Effector CD8-positive, alpha-beta T cell (primary cell): ENCODE data around the gene PAQR4.

Experiments used
- DNase-seq: peaks from one replicate; lab custom pipeline; 2025; lab: John Stamatoyannopoulos, UW

The PAQR4 gene

DNA sequence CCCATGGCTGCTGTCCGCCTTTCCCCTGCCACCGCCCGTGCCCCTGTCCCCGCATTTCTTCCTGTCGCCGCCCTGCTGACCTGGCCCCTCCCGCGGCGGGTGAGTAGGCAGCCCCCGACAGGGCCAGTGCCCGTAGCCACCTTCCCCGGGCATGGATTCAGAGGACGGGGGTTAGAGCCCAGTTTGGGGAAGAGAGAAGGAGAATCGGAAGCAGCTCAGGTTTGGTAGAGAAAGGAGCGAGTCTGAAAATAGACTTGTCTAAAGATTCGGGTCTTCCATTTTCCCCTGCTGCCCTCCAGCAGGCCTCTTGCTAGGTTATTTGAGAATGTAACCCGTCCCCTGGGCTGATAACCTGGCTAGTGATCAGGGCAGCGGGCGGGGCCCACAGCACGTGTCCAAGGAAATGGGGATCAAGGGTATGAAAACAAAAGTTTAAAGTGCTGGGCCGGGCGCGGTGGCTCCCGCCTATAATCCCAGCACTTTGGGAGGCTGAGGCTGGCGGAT, 35.7 kb downstream of the PAQR4 start:
- no peak for DNase-seq

DNA sequence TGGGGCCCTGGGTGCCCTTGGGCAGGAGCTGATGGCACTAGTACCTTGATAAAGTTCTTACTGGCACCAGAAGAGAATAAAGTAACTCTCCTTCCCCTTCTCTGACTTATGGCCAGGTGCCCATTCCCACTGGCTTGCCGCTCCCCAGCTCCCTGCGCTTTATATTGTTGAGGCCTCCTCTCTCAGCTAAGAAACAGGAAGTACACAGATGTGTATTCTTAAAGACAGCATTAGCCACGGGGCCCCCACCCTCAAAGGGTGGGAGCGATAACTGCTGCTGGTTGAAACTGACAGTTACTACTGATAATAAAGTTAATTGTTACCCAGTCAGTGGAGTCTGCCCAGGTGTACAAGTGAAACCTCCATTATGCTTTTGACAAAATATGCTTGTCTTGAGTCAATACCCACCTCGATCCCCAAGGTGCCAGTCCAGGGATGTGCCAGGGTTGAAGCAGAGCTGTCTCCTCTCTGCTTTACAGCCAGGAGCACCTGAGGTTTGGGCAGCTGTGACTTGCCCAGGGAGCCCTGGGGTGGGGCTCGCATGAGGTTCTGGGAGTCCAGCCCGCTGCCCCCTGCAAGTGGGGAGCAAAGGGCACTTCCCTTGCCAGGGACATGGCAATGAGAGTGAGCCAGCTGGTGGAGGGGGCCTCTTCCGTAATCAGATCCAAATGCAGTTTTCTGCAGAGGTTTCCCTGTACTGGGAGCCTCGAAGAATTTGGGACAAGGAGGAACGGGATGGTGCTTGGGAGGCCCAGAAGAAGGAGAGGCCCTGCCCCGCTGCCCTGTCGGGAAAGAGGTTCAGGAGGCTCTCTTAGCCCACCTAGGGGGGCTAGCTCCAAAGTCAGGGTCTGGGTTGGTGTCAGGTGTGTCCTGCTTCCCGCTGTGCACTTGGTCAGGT, 38.2 kb downstream of the PAQR4 start:
- no peak for DNase-seq

DNA sequence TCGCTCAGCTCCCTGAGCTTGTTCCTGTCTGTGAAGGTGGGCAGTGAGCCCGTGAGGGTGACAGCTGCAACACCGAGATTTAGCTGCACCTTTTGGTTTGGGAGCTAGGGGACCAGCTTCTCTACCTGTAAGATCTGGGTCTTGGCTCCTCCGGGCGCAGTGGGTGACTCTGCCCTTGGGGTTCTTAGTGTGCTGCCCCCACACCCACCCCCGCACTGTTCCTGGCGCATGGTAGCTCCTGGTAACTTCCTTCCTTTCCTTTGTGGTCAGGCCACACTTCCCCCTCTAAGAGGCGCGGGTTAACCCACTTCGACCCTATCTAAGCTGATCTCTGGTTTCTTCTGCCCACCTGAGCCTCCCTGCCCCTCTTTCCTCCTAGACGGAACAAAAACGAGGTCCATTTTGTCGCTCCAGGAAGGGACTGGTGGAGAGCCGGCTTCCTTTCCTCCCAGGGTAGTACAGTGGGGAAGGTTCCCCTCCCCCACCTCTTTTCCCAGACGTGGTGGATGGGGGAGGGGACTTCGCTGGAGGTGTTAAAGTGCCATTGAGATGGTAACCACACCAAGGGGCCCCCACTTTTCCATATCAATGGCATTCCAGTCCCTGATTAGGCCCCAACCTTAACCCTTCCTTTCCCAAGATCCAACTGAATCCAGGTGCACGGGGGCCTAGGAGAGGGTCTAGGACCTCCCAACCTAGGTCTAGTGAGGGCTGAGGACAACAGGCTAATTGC, 39.0 kb downstream of the PAQR4 start:
- DNase-seq: no peak

DNA sequence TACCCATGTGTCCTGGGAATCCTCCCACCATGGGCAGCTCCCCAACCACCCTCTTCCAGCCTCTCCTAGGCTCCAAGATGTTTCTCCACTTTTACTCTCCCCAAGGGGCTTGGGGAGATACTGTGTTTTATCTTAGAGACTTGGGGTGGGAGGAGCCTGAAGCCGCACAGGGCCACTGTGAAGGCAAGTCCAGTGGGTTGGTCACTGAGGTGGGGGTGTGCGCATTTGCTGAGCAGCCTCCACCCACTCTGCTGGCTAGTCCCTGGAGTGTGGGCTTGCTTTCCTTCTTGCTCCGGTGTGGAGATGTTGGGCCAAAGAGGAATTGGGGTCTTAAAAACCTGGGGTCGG, 39.5 kb downstream of the PAQR4 start:
- DNase-seq: no peak

DNA sequence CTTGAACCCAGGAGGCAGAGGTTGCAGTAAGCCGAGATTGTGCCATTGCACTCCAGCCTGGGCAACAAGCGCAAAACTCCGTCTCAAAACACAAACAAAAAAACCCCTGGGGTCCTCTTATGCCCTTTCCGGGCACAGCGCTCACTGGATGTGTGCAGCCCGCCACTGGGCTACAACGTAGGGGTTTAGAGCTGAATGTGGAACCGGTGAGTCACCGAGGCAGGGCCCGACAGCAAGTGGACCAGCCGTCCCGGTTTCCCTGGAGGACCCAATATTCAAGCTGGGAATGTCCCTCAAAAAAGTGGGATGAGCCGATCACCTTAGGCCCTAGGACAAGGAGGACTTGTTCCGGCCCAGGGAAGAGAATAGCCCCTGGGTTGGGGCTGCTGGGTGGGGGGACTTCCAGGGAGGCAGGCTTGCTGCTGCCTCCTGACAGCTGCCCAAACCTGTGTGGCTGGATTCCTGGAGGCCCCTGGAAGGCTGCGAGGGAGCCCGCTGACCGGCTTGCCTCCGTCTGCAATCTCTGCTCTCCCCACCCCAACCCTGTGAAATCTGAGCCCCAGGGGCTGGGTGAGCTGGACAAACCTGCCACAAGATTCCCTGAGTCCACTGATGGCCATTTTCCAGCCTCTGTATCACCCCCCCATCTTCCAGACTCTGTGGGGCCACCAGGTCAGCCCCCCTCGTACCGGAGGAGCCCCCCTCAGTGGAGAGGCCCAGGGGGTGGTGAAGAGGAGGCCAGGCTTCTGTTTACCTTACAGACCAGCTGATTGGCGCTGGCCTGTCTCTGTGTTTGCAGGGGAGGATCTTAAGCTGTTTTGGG, 40.6 kb downstream of the PAQR4 start:
- DNase-seq: no peak

DNA sequence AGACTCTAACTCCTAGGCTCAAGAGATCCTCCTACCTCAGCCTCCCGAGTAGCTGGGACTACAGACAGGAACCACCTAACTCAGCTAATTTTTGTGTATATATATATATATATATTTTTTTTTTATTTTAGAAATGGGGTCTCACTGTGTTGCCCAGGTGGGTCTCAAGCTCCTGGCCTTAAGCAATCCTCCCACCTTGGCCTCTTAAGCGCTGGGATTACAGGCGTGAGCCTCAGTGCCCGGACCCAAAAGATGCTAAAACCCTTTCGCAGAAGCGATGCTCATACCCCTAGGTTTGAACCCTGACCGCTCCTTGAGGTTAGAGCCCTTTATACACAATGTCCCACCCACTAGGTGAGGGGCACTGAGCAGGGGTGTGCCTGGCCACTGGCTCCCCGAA, 41.4 kb downstream of the PAQR4 start:
- no peak for DNase-seq

DNA sequence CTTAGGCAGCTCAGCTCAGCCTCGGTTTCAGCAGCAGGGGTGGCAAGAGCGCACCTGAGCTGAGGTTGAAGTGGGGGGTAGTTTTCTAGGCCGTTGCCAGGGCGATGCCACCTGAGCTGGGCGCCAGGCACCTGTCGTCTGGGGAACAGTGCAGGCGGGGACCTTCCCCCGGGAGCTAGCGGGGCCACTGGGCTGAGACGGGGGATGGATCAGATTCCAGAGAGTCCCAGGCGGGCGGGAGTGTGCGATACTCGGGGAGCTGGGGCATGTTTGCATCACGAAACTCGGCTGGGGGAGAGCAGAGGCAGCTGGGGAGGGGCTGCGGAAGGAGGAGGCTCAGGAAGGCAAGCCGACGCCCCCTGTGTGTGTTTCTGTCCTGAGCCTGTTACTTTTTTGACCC, 43.1 kb downstream of the PAQR4 start:
- no peak for DNase-seq

DNA sequence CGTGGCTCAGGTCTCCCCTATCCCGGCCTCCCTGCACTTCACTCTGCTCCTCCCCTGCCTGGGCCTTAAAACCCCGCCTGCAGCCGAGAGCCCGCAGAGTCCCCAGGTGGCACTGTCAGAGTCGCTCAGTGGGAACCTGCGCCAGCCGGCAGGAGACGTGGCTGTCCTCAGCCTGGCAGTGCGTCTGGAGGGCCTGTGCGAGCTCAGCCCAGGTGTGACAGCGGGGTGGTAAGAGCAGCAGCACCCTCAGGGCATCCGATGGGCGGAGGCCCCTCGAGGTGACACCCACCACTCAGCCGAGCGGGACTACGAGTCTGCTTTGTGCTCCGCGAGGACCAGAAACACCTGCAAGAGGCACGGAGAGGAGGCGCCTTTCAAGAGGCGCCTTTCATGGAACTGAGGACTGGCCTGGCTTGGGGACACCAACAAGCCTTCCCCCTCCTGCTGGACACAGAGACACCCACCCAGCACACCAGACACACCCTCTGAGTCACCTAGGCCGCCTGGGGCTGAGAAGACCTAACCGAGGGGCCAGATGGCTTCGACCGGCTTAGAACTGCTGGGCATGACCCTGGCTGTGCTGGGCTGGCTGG, 43.8 kb downstream of the PAQR4 start, which contains the start of gene CLDN9:
Gene CLDN9 (plus strand): TSS at position 96 of the 593 bp plus-strand sequence. CDS start 440 bp downstream, at position 536.
- DNase-seq: no peak

DNA sequence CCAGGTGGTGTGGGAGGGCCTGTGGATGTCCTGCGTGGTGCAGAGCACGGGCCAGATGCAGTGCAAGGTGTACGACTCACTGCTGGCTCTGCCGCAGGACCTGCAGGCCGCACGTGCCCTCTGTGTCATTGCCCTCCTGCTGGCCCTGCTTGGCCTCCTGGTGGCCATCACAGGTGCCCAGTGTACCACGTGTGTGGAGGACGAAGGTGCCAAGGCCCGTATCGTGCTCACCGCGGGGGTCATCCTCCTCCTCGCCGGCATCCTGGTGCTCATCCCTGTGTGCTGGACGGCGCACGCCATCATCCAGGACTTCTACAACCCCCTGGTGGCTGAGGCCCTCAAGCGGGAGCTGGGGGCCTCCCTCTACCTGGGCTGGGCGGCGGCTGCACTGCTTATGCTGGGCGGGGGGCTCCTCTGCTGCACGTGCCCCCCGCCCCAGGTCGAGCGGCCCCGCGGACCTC, 44.4 kb downstream of the PAQR4 start:
- DNase-seq: no peak

DNA sequence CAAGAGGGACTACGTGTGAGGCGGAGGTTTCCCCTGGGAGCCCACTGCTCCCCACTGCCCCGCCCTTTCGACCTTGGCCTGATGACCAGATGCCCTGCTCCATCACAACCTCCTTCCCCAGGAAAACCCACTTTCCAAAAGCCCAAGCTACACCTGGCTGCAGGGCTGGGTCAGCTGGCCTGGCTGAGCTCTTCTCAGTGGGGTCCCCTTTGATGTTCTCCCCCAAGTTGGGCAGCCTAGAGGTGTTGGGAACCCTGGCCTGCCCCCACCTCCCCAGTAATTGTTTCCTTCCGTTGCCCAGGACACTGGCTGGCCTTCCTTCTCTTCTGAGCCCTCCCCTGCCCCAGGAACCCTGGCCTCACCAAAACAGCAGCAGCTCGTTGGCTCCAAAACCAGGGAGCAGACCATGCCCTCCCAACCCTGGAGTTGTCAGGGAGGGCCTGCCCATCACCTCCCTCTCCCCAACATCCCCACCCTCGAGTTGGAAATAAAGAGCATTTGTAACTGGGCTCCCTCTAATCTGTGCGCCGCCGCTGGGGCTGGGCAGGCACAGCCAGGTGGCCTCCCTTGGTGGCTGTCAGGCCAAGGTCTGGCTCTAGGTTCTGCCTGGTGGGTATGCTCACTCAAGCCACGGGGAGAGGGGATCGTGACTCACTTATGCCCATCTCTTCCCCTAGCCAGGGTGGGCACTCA, 45.0 kb downstream of the PAQR4 start:
- DNase-seq: no peak

DNA sequence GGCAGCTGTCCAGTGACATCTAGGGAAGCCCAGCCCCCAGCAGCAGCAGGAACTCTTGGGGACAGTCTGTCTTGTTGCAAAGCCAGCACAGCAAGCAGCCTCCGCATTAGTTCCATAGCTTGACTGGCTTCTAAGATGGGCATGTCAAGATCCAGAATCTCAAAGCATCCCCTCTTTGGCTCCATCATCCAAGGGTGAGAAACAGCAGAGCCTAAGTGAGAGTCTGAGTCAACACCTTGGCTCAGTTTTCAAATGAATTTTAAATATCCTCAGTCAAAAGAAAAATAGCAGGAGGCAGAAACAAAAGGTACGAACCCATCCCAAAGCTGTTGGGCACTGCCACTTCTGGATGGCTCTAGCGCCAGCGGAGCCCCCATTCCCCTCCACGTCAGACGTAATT, 45.8 kb downstream of the PAQR4 start:
- DNase-seq: no peak

DNA sequence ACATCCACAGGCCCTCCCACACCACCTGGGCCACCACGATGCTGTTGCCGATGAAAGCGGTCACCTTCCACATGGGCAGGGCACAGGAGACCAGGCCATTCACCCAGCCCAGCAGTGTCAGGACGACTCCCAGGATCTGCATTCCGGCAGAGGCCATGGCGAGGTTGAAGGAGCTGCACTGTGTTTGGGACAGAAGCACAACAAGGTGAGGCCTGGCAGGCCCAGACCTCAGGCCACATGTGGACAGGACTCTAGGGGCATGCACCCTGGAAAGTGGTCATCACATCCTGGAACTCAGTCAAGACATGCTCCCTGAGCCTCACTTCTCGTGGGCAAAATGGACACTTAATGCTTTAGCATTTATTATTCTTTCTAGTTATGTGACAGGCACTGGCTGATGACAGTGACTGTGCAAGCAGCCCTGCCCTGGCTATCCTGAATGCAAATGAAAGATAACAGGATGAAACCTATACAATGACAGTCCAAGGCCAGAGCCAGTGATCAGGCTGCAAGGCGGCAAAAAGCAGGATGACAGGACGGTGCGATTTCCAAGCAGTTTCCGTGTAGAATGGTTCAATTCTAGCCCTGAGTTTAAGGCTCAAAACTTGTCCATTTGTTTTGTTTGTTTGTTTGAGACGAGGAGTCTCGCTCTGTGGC, 46.8 kb downstream of the PAQR4 start:
- DNase-seq: no peak

DNA sequence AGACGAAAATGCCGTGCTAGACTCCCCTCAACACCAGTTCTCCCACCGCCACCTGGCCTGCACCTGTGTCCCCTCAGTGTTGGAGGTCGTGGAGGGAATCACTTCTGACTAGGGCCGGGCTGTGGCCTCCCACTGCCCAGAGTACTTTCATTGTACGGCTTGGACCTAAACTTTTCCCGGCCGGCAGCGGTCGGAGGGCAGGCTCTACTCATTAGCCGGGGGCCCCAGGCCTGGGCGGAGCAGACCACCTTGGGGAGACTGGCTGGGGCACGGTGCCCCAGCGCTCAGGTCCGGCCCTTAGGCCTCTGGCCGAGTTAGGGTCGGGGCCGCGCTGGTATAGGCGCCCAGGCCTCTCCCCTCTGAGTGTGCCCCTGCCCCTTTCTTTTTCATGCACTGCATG, 48.2 kb downstream of the PAQR4 start:
- DNase-seq: no peak

DNA sequence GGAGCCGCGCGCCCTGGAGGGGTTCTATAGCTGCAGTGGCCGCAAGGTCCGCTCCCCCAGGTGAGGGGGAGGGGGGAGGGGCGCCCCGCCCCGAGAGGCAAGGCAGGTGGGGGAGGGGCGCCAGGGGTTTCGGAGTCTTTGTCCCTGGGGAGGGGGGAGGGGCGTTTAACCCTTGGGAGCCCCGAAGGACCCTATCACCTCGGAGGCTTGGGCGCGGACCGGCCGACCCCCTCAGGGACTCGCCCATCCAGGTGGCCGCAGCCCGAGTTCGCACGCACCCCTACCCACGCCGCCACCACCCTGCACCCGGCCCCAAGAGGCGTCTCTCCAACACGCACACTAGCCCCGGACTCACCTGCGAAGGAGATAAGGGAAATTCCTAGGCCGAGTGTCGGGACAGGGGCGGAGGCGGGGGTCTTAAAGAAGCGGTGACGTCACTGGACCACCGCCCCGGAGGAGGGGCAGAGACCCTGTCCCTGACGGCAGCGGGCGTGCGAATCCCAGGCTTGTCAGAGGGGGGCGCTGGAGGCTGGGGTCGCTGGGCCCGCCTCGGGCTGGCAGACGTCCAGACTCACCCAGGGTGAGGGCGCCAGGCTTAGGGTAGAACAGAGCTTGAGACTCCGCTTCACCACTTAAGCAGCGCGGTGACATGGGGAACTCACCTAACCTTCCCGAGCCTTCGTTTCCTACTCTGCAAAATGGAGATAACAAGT, 48.8 kb downstream of the PAQR4 start, which contains the start of gene CLDN6:
Gene CLDN6 (minus strand): TSS at position 390 of the 713 bp plus-strand sequence. CDS start 2,162 bp downstream, outside the sequence.
- DNase-seq: peak; percentile 19

DNA sequence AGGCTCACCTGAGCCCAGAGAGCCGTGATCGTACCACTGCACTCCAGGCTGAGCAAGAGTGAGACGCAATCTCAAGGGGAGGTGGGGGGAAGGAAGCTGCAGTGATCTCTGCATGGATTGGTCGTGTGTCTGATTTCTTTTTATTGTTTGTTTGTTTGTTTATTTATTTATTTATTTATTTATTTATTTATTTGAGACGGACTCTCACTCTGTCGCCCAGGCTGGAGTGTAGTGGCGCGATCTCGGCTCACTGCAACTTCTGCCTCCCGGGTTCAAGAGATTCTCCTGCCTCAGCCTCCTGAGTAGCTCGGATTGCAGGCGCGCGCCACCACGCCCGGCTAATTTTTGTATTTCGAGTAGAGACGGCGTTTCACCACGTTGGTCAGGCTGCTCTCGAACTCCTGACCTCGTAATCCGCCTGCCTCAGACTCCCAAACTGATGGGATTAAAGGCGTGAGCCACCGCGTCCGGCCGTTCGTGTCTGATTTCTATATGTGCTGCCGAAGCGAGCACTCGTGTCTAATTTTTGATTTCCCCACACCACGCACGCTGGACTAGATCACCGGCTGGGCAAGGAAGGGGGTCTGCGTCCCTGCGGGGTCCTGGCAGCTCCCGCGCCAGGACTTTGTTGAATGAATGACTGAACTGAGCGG, 50.6 kb downstream of the PAQR4 start:
- no peak for DNase-seq

DNA sequence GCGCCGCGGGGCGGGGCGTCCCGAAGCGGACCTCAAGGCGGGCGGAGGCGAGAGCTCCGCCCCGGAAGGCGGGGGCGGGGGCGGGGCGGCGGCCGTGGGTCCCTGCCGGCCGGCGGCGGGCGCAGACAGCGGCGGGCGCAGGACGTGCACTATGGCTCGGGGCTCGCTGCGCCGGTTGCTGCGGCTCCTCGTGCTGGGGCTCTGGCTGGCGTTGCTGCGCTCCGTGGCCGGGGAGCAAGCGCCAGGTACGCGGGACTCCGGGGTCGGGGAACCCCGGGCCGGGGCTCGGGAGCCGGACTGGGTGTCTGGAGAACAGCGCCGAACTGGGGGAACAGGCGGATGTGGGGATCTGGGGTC, 51.1 kb downstream of the PAQR4 start, which contains the start of gene TNFRSF12A:
Gene TNFRSF12A (plus strand): TSS at position 122 of the 357 bp plus-strand sequence. CDS start 30 bp downstream, at position 152.
- DNase-seq: peak; percentile 50

DNA sequence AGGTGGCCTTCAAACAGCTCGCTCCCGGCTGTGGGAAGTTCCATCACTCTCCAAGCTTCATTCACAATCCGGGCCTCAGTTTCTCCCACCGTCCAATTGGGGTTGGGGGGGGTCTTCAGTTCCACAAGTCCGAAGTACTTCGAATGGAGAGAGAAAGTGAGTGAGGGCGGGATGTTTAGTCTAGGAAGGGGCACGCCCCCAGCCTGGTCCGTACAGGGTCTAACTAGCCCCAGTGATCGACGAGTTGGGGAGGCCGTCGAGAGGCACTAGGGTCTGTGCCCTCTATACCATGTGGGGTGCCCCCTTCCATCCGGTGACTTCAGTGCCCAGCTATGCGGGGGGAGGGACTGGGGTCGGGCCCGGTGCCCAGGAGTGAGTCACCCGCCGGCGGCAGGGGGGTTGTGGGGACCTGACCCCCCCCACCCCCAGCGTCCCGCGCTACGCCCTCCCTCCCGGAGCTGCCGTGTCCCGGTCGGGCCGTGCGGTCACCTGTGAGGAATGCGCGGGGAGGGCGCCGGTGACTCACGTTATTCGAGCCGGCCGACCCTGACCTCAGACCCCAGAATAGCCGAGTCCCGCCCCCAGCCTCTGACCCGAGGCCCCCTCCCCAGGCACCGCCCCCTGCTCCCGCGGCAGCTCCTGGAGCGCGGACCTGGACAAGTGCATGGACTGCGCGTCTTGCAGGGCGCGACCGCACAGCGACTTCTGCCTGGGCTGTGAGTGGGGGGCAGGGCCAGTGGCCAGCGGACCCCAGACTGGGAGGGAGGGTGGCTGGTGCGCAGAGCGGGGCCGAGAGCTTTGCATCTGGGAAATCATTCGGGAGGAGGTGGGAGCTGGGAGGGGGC, 51.7 kb downstream of the PAQR4 start:
- peak; percentile 47 for DNase-seq
